Spleen (tissue), 11 donors: ENCODE data around the gene CLEC3A. TPM values are rescaled to one million over a fixed set of nuclear protein-coding genes. Genes with fewer than 3 reads are reported as not detected.

Source experiments
- DNase-seq: peaks from one replicate; pipeline ENCODE4 v3.0.0-alpha.2; 2020
- H3K27ac ChIP-seq, 8 donors: fragments of 200-600 bp; sonication (generic) in 7 of 8; 1 replicate in 4 of 8; 2 replicates in 4 of 8; pipeline versions ENCODE4 v1.5.0 to v1.8.0; 2016 to 2021; ENCODE audit warnings: inconsistent platforms in 4 of 8, mild to moderate bottlenecking in 4 of 8, moderate library complexity in 1 of 8
- H3K27me3 ChIP-seq, 7 donors: fragments of 200-600 bp; sonication (generic) in 6 of 7; replicated peaks in 1 of 7; 1 replicate in 4 of 7; 2 replicates in 3 of 7; pipeline versions ENCODE4 v1.5.0 to v1.8.0; 2016 to 2021; ENCODE audit warnings: inconsistent platforms in 3 of 7, mild to moderate bottlenecking in 1 of 7
- H3K36me3 ChIP-seq, 6 donors: fragments of 200-600 bp; sonication (generic) in 5 of 6; 1 replicate in 4 of 6; 2 replicates in 2 of 6; pipeline versions ENCODE4 v1.5.0 to v1.8.0; 2016 to 2021; ENCODE audit warnings: inconsistent platforms in 2 of 6
- H3K4me1 ChIP-seq, 6 donors: fragments of 200-600 bp; sonication (generic) in 5 of 6; 1 replicate in 3 of 6; 2 replicates in 3 of 6; pipeline versions ENCODE4 v1.5.0 to v1.8.0; 2016 to 2021; ENCODE audit warnings: inconsistent platforms in 3 of 6
- H3K4me3 ChIP-seq, 8 donors: fragments of 200-600 bp; sonication (generic) in 7 of 8; 1 replicate in 4 of 8; 2 replicates in 4 of 8; pipeline versions ENCODE4 v1.5.0 to v1.8.0; 2016 to 2021; ENCODE audit warnings: inconsistent platforms in 4 of 8, mild to moderate bottlenecking in 4 of 8, moderate library complexity in 2 of 8
- H3K9me3 ChIP-seq, 8 donors: fragments of 200-600 bp; sonication (generic) in 7 of 8; 1 replicate in 4 of 8; 2 replicates in 4 of 8; pipeline versions ENCODE4 v1.5.0 to v1.8.0; 2016 to 2021; ENCODE audit warnings: inconsistent platforms in 4 of 8
- CTCF ChIP-seq, 11 experiments: fragments of 200-600 bp in 7 of 11; fragments of 450-650 bp in 4 of 11; sonication (generic) in 4 of 11; IDR thresholded peaks in 8 of 11; conservative IDR thresholded peaks in 3 of 11; 1 replicate in 7 of 11; 2 replicates in 4 of 11; pipeline versions ENCODE4 v1.4.0 to v1.8.0; 2016 to 2021; ENCODE audit warnings: antibody characterized with exemption in 11 of 11, inconsistent platforms in 4 of 11, mild to moderate bottlenecking in 1 of 11
- POLR2A ChIP-seq, 3 donors: fragments of 450-650 bp; IDR thresholded peaks; one replicate each; pipeline ENCODE4 v1.5.1; 2017; ENCODE audit warnings: antibody characterized with exemption in 3 of 3, mild to moderate bottlenecking in 1 of 3
- POLR2AphosphoS5 ChIP-seq, 3 donors: sonication (generic); formaldehyde crosslinking; IDR thresholded peaks; one replicate each; pipeline ENCODE4 v1.5.1; 2017; ENCODE audit warnings: antibody characterized with exemption in 3 of 3
- WGBS, 5 donors: extraction: QIAGEN DNeasy Blood & Tissue Kit in 3 of 5; methylation state at CpG; one replicate each; pipeline versions ENCODE4 v1.1.5 to v1.1.7; 2013 to 2018; 5-methylcytosine and 5-hydroxymethylcytosine counted together
- intact Hi-C: fragments of 100-400 bp; cut with DNase I; formaldehyde crosslinking; loops from one replicate; pipeline ENCODE4 v1.15.0; 2023; ENCODE audit warnings: low total_unique reads
- polyA plus RNA-seq, 3 donors: library from polyadenylated mRNA; stranded (reverse); fragments of 200-250 nt; gene quantifications; one replicate each; pipeline ENCODE4 v1.2.1, GENCODE V29; 2013
- total RNA-seq, 7 donors: library from RNA; depleted of rRNA in 3 of 7; stranded (reverse); fragments of >200 nt in 3 of 7; fragmentation: NEBNext Ultra II Directional in 4 of 7; extraction: Animal tissue kit (Norgen Biotek cat#: 25700) in 4 of 7; gene quantifications; one replicate each; pipeline versions ENCODE4 v1.1.0 to v1.2.1, GENCODE V29; 2016 to 2021
- donor health status: healthy with polysubstance abuse.
- donor health status: DM: no; HTN: no; CAD: no; lungs with moderate emphysema.
- donor health status: DM: no; HTN: no; CAD: no.
- donor health status: Bipolar disorder and iron deficiency.
- donor health status: healthy.
- donor health status: DM: no; HTN: no; CAD: no.
- donor health status: DM: yes; HTN: yes; CAD: no.

Gene CLEC3A
- total and polyA plus RNA-seq, 10 donors: not detected

GRCh38 chr16:78081341-78081740 lies 59.0 kb downstream of the CLEC3A start:
- WGBS, 5 donors: 78 to 87% (median 82%) methylated on average over 4 of the region's 4 CpGs
- no peak for TF ChIP-seq POLR2A (IDR thresholded peaks at IDR 0.05)
- TF ChIP-seq POLR2AphosphoS5 (IDR thresholded peaks at IDR 0.05): no peak
- no peak for TF ChIP-seq CTCF (IDR thresholded peaks at IDR 0.05 in 8 of 11, conservative IDR thresholded peaks at IDR 0.05 in 3 of 11)

More at GRCh38 chr16:78081341-78081740, 59.0 kb downstream of the CLEC3A start:
- no peak for DNase-seq
- H3K27ac ChIP-seq: no peak overlapping the region
- H3K9me3 ChIP-seq: no peaks in the 10 kb centered on the region
- no peaks in the 10 kb centered on the region for H3K4me1 ChIP-seq
- no peak overlapping the region for H3K4me3 ChIP-seq
- intact Hi-C loops: no loop called here
- H3K27me3 ChIP-seq: peaks cover 0 to 26% (median 0%) of the 10 kb centered on the region in 7 donors
- no peaks in the 10 kb centered on the region for H3K36me3 ChIP-seq

Other genes starting within 250 kb of the CLEC3A start
- gene VAT1L, start 234.0 kb upstream of the CLEC3A start, total RNA-seq: under 1 TPM in 3 of 7 donors, not detected in 4; 0.12 to 0.23 (median 0.16) TPM
- gene VAT1L, start 234.0 kb upstream of the CLEC3A start, polyA plus RNA-seq: under 1 TPM; 0.02 to 0.08 (median 0.06) TPM
- 10 to 100 TPM; 18.3 to 90.3 (median 27.6) TPM for gene WWOX, start 77.1 kb downstream of the CLEC3A start, total RNA-seq
- 1 to 10 TPM; 5.9 to 9.6 (median 6.5) TPM for gene WWOX, start 77.1 kb downstream of the CLEC3A start, polyA plus RNA-seq